Astrocyte of the cerebellum (primary cell): Measurements from ENCODE around the gene EQTN.

Experiments
- DNase-seq: peaks from one replicate; pipeline ENCODE4 v3.0.0-alpha.2; 2011; ENCODE audit warnings: low read depth
- H3K4me3 ChIP-seq: 2 replicates; pipeline ENCODE4 v1.5.1; 2011; ENCODE audit warnings: mild to moderate bottlenecking, low read depth, low read length, moderate library complexity
- CTCF ChIP-seq: IDR thresholded peaks from 2 replicates; pipeline ENCODE4 v1.5.1; 2012; ENCODE audit warnings: low read length, low read depth, moderate library complexity, mild to moderate bottlenecking; ENCODE audit errors: missing control alignments
- in situ Hi-C: cut with HindIII; loops from 2 replicates; pipeline ENCODE4 v1.10.0; 2017; ENCODE audit warnings: low sequenced_read_pairs

The EQTN gene

GRCh38 chr9:27308691-27309390 lies 11.9 kb upstream of the EQTN start:
- no peak for DNase-seq
- in situ Hi-C loops, result no loop called here
- no peak overlapping the region for H3K4me3 ChIP-seq

DNA sequence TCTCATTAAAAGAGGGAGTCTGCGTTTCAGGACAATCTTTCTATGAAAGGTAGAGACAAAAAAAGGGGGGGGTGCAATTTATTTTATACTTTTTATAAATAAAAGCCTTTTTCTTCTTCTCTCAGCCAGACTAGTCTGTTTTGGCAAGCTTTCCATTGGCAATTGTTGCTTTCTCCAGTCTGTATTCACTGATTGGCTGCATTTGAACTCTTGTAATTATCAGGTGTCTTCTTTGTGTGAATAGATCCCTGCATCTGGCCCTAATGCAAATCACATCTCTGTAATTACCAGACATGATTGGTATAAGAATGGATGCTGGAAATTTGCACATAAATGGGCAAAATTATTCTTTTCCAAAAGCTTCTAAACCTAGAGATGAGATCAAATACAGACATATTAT lies 7.6 kb upstream of the EQTN start:
- in situ Hi-C loops, result no loop called here
- no peak overlapping the region for H3K4me3 ChIP-seq
- TF ChIP-seq CTCF, result no peak
- DNase-seq, result no peak

More at GRCh38 chr9:27308691-27309390, 11.9 kb upstream of the EQTN start:
- no peak for TF ChIP-seq CTCF

GRCh38 chr9:27303219-27303618 lies 6.3 kb upstream of the EQTN start:
- in situ Hi-C loops, result no loop called here
- no peak overlapping the region for H3K4me3 ChIP-seq
- TF ChIP-seq CTCF, result no peak
- DNase-seq, result no peak

GRCh38 chr9:27293996-27294395 lies 3.0 kb downstream of the EQTN start:
- no peak for DNase-seq
- no peak for TF ChIP-seq CTCF
- H3K4me3 ChIP-seq, result no peak overlapping the region
- in situ Hi-C loops, result no loop called here

DNA sequence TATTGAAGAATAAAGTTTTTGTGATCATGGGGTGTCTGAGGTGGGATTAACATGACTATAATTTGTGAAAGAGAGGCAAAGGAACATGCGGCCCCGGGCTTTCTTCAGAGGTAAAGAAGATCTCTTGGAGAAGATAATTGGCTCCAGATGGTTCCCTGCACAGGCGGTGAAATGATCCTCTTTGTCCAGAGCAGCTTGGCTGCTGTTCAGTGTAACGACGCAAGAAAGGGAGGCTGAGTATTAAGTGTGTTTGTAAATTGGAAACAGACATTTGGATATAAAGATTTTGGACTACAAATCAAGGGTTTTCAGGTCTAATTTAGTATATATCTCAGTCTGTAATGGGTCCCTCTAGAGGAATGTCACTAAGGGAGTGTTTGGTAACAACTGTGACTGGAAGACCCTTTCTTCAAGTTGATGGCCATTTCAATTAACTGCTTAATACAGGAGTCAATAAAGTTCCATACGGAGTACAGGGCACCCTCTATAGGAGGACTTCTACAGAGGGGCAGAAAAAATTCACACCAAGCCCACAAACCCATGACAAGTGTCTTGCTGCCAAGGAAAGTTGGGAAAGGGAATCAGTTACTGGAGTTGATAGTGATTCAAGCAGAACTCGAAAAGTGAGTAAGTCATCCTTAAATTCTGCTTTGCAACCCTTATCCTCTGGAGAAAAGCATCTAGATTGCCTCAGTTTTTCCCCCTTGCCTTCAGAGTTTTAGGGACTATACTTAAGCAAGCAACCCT lies 4.1 kb downstream of the EQTN start:
- DNase-seq, result no peak
- no peak overlapping the region for H3K4me3 ChIP-seq
- no peak for TF ChIP-seq CTCF
- in situ Hi-C loops, result no loop called here

DNA sequence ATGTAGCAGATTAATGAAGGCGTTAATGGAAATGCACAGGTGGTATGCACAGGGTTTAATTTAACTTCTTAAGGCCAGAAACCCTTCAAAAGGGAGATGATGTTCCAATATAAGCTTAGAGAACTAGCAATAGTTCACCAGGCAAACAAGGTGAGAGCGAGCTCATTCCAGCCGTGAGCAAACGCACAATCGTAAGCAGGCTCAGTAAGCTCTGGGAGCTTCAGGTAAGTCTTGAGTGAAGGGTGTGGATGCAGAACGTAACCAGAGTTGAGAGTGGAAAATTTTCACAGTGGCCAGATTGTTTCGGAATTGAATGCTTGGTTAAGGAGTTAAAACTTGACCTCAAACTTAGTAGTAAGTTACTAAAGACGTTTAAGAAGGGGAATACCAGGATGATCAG lies 5.7 kb downstream of the EQTN start:
- H3K4me3 ChIP-seq, result no peak overlapping the region
- in situ Hi-C loops, result no loop called here
- DNase-seq, result no peak
- TF ChIP-seq CTCF, result no peak
